GM19397 (cell line): ENCODE results near the gene OR1E2.
"Not testable (repeated sequence)": the region's sequence is repeated elsewhere in the genome, so short reads cannot be mapped to it uniquely, and the experiment has no call there.

Experiments
- ATAC-seq: cut with Tn5 transposase; IDR thresholded peaks from one replicate; pipeline ENCODE4 v1.9.1; 2021; ENCODE audit warnings: mild to moderate bottlenecking, moderate library complexity; ENCODE audit not compliant: unreplicated experiment

Gene OR1E2

DNA sequence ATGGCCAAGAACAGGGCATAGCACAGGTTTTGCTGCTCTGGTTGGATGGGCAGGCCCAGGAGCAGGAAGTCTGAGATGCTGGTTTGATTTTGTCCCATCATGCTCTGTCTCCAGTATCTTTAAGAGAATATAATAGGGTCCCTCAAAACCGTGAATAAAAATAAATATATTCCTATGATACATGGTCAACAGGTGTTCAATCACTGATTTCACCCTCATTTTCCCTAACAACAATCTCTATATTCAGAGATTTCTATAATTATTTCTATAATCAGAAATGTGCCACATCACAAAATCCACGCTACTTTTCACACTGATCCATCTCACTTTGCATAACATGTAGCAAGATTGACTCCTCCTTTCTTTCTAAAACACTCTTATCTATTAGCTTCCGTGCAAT is at the start of gene OR1E2:
TSS of gene OR1E2 (minus strand) at position 101 of the 400 bp plus-strand sequence. CDS start at position 101, 0 bp downstream.
- ATAC-seq: no peak

DNA sequence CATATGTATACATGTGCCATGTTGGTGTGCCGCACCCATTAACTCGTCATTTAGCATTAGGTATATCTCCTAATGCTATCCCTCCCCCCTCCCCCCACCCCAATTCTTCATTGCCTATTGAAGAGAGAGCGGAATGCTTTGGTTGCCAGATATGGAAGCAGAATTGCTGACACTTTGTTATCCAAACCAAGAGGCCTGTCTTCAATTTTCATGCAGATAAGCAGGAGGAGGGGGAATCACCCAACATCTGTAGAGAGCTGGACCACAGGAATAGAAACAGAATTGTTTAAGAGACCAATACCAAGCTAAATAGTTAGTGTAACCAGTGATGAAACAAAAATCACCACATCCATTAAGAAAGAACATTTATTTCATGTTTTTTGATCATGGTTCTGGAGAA is 49.2 kb upstream of the OR1E2 start:
- no peak for ATAC-seq

DNA sequence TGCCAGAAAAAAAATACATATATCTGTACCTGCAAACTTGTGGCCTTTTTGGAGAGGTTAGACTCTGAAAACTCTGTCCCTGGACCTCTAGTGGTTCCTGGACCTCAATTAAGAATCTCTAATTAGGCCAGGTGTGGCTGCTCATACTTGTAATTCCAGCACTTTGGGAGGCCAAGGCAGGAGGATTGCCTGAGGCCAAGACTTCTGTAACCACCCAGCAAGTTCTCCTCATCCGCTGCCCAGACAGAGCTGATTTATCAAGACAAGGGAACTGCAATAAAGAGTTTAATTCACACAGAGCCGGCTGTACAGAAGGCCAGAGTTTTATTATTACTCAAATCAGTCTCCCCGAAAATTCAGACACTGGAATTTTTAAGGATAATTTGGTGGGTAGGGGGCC is 46.3 kb upstream of the OR1E2 start:
- no peak for ATAC-seq

- ATAC-seq: no peak
Measured at GRCh38 chr17:3475812-3476610, 42.4 kb upstream of the OR1E2 start, which contains the start of gene ASPA. TSS of gene ASPA (plus strand) at chr17:3475997. CDS start at chr17:3476160, 163 bp downstream.

DNA sequence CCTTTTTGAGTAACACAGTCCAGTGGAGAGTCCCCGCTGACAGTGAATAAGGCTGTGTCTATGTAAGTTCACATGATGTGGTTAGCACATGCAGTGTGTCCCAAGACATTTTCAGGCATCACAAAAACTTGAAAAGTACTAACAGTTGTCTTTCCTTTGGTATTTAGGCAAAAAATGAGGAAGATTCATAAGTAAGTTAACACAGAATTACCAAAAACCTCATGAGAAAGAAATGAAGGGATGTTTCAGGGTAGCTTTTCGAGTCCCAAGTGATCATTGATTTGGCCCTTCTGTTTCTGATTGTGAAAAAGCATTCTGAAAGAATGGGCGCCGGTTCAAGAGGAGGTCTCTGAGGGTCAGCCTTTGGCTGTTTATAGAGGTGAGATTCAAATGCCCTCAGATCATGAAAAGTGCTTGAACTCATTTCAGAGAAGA is 41.6 kb upstream of the OR1E2 start:
- ATAC-seq: no peak

- ATAC-seq: no peak
Measured at GRCh38 chr17:3474212-3474611, 40.6 kb upstream of the OR1E2 start.

- no peak for ATAC-seq
Measured at GRCh38 chr17:3472137-3472536, 38.5 kb upstream of the OR1E2 start.

DNA sequence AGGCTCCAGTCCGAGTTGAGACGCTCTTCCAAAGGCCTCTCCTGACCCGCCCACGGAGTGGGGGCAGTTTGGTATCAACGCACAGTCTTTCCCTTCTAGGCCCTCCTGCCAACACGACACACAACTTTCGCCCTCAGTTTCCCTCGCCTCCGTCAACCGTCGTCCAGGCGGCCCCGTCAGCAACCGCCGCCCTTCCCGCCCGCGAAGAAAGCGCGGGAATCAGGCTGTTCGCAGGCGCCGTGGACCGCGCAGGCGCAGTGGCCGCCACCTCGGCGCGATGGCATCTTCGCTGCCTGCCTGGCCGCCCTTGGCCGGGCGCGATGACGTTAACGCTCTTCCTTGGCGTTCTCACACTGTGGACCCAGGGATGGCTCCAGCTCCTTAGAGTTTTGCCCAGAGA is 38.0 kb upstream of the OR1E2 start, which contains the start of gene SPATA22:
TSS of gene SPATA22 (minus strand) at position 221 of the 400 bp plus-strand sequence. CDS start 2,494 bp downstream, outside the sequence.
- no peak for ATAC-seq

DNA sequence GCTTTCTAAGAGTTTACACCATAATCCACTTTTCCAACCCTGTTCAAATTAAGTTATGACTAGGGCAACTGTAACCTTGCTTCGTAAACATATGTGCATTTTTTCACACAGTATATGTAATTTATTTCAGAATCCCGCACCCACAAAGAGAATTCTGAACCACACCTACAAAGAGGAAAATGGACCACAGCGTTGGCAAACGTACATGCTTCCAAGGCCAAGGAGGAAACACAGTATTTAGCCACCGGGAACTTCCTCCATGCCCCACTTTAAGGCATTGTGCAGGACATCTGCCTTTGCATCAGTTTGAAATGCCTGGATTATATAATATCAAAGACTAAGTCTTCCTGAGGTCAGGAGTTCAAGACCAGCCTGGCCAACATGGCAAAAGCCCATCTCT is 35.9 kb upstream of the OR1E2 start:
- ATAC-seq: no peak

- ATAC-seq: not testable (repeated sequence)
Measured at GRCh38 chr17:3466355-3466754, 32.7 kb upstream of the OR1E2 start.

DNA sequence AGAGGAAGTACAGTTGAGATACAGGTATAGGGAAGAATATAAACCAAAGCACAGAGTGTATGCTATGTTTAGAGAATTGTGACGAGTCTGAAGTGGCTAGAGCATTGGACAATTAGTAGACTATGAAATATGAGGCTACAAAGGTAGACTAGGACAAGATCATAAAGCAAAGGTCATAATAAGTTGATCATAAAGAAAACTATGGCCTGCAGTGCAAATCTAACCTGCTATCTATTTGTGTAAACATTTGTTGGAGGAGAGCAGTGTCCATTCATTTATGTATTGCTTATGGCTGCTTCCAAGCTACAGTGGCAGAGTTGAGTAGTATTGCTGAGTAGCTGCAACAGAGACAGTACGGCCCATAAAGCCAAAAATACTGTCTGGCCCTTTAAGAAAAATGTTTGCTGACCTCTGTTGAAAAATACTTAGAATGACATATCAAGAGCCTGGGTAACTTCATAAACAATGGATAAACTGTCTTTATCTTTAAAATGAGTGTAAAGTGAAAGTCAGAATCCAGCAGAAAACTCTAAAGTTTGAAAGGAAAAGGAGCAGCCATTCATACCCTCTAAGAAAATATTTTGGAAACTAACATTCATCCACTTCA is 14.5 kb upstream of the OR1E2 start:
- ATAC-seq: no peak

GRCh38 chr17:3447625-3448024 is 14.0 kb upstream of the OR1E2 start:
- no peak for ATAC-seq

DNA sequence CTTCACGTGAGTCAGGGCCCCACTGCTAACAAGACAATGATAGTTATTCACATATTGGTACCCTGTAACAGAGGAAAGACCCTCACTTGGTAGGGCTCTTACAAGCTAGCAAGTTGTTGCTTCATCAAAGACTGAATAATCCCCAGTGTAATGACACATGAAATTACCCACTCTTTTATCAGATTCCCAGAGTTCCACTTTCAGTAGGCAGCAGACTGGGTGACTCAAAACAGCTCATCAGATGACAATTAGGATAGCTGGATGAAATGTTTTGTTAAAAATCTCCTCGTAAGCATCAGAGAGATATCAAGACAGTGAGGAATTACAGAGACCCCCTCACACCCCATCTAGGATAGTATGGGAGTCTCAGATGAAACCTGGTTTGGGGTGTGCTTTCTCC is 6.8 kb upstream of the OR1E2 start:
- no peak for ATAC-seq

DNA sequence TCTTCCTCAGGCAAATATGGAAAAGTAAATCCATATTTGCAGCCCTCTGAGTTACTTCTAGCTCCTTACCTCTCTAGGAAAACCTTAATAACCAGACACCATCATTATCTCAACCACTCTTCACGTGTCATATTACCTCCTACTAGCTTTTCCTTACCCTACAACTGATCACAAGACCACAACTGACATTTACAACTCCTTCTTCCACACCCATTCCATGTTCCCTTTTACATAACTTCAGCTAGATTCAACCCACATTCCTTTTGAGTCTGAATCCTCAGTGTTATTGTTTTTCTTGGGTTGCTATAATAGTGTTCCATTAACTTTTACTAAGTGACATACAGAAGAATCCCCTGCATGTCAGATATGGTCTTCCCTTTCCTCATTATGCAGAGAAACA is 4.7 kb upstream of the OR1E2 start:
- ATAC-seq: no peak

DNA sequence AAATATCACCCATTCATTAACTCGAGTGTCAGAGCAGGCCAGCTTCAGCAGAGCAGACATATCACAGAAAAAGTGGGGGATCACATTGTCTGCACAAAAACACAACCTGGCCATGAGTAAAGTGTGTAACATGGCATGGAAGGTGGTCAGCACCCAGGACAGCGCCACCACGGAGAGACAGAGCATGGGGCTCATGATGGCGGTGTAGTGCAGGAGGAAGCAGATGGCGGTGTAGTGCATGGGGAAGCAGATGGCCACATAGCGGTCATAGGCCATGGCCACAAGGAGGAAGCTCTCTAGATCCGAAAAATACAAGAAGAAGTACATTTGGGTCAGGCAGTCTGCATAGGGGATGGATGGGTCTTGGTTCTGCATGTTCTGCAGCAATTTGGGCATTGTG is 426 bp downstream of the OR1E2 start:
- not testable (repeated sequence) for ATAC-seq

DNA sequence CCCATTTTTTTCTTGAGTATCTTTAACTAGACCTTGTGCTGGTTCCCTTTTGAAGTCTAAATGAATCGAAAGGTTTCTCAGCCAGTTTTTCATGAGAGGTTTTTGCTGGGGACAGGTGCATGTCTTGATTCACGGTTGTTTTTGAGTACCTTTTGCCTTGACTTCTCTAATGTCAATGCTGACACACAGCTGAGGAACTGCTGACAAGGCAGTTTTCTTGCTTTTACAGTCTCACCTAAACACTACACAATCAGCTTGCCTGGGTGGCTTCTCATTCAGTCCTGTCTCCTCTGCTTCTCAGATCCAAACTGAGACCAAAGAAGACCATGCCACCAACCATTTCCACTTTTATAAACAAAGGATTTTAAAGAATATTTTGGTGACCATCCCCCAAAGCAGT is 15.4 kb downstream of the OR1E2 start:
- no peak for ATAC-seq

GRCh38 chr17:3415610-3416009 is 18.0 kb downstream of the OR1E2 start:
- ATAC-seq: no peak

DNA sequence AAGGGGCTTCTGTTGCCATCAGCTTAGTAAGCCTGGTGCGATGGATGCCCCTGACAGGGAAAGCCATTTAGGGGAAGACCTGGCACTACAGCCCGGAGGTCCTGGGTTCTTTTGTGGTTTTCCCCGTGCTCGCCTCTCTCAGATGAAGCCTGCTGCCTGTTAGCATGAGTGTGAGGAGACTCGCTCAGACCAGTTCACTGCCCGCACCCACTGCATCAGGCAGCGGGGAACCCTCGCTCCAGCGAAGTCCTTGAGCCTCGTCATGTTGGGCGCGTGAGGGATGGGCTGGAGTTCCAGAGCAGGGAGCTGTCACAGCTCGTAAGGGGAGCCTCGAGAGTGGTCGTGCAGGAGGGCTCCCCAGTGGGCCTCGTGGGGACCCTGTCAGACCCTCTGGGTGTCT is 21.4 kb downstream of the OR1E2 start:
- ATAC-seq: not testable (repeated sequence)

DNA sequence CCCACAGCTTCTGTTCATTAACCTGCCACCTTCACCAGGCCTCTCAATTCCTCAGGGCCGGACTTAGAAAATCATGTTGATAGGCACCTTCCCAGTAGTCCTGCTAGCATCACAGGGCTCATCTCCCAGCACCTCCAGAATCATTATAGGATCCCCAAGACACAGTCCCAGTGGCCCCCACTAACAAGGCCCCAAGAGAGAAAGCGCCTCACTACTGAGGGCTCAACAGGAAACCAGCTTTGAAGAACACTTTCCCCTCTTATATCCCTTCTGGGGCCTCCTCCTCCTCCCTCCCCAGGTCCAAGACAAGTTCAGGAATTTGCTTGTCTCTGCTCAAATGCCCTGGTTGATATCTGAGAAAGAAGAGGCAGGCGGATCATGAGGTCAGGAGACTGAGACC is 22.6 kb downstream of the OR1E2 start, which contains the start of gene OR3A3:
TSS of gene OR3A3 (plus strand) at position 301 of the 400 bp plus-strand sequence.
- no peak for ATAC-seq

DNA sequence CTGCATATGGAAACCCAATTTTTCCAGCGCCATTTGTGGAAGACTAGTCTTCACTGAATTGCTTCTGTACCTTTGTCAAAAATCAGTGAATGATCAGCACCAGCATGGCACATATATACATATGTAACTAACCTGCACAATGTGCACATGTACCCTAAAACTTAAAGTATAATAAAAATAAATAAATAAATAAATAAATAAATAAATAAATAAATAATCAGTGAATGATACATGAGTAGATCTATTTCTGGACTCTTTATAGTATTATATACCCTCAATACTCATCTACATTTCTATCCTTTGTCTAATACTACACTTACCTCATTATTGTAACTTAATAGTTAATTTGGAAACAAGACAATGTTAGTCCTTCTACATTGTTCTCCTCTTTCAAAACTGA is 29.8 kb downstream of the OR1E2 start:
- ATAC-seq: not testable (repeated sequence)

DNA sequence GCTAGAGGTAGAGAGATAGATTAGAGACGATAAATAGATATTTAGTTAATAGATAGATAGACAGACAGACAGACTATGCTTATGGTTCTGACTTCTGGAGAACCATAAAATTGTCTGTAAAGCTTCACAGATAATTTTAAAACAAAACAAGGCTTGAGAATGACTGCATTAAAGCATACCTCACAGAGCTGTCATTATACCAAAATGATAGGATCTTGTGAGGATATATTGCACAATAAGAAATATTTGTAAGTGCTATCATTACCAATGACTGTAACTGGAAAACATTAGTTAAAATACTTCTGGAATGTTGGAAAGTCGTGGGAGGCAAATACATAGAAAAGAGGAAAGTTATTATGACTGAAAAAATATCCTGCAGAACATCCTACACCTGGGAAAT is 31.9 kb downstream of the OR1E2 start:
- ATAC-seq: no peak

DNA sequence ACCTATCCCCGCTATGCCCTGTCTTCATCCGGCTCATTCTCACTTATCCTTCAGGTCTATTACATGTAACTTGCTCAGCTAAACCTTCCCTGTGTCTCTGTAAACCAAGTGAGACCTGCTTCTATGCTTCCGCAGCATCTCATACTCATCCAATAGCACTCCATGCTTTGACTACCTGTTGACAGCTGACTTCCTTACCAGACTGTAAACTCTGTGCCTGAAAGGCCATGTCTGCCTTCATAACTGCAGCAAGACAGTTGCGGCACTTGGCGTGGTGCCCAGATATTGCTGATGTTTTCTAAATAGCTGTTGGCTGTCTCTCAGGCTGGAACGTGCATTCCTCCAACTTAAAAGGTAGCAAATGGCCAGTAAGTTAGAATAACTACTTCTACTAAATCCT is 33.6 kb downstream of the OR1E2 start:
- ATAC-seq: no peak
